Stomach (tissue), 4 donors: Measurements from ENCODE around the gene EXOC4.

Experiments
- POLR2AphosphoS5 ChIP-seq, 3 donors: sonication (generic); formaldehyde crosslinking; IDR thresholded peaks; one replicate each; pipeline ENCODE4 v1.6.1; 2016; ENCODE audit warnings: antibody characterized with exemption in 3 of 3
- TF ChIP-seq, protein P1 (sequence below), 7 experiments: fragments of 450-650 bp in 4 of 7; fragments of 200-600 bp in 3 of 7; sonication (generic) in 3 of 7; IDR thresholded peaks; one replicate each; pipeline ENCODE4 v1.5.1; 2016 to 2019; ENCODE audit warnings: antibody characterized with exemption in 7 of 7, control low read depth in 2 of 7, mild to moderate bottlenecking in 1 of 7

DNA sequence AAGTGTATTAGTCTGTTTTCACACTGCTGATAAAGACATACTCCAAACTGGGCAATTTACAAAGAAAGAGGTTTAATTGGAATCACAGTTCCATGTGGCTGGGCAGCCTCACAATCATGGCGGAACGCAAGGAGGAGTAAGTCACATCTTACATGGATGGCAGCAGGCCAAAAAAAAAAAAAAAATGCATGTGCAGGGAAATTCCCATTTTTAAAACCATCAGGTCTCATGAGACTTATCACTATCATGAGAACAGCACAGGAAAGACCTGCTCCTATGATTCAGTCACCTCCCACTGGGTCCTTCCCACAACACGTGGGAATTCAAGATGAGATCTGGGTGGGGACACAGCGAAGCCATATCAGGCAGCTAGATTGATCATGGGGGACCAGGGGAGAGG, 136.8 kb downstream of the EXOC4 start:
- TF ChIP-seq, protein P1, sequence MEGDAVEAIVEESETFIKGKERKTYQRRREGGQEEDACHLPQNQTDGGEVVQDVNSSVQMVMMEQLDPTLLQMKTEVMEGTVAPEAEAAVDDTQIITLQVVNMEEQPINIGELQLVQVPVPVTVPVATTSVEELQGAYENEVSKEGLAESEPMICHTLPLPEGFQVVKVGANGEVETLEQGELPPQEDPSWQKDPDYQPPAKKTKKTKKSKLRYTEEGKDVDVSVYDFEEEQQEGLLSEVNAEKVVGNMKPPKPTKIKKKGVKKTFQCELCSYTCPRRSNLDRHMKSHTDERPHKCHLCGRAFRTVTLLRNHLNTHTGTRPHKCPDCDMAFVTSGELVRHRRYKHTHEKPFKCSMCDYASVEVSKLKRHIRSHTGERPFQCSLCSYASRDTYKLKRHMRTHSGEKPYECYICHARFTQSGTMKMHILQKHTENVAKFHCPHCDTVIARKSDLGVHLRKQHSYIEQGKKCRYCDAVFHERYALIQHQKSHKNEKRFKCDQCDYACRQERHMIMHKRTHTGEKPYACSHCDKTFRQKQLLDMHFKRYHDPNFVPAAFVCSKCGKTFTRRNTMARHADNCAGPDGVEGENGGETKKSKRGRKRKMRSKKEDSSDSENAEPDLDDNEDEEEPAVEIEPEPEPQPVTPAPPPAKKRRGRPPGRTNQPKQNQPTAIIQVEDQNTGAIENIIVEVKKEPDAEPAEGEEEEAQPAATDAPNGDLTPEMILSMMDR (IDR thresholded peaks at IDR 0.05) = no peak
- no peak for TF ChIP-seq POLR2AphosphoS5 (IDR thresholded peaks at IDR 0.05)
